ENCODE results near the gene PALM2AKAP2.

DNA sequence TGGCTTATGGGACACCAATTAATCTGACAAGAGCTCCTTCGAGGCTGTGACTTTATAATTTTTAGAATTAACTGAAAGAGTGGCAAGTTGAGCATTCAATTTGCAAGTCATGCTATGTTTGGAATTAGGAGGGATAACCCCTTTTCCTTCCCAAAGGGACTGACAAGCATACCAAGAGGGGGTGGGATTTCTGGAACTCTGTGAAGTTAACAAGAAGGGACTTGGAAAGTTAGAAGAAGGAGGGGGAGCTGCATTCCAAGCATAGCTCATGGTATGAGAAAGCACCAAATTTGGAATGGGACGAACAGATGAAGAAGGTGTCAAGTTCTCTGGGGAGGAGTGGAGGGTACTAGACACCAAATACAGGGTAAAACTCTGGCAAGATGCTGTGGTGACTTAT lies 8.9 kb upstream of the PALM2AKAP2 start:
- TF ChIP-seq, protein P1, sequence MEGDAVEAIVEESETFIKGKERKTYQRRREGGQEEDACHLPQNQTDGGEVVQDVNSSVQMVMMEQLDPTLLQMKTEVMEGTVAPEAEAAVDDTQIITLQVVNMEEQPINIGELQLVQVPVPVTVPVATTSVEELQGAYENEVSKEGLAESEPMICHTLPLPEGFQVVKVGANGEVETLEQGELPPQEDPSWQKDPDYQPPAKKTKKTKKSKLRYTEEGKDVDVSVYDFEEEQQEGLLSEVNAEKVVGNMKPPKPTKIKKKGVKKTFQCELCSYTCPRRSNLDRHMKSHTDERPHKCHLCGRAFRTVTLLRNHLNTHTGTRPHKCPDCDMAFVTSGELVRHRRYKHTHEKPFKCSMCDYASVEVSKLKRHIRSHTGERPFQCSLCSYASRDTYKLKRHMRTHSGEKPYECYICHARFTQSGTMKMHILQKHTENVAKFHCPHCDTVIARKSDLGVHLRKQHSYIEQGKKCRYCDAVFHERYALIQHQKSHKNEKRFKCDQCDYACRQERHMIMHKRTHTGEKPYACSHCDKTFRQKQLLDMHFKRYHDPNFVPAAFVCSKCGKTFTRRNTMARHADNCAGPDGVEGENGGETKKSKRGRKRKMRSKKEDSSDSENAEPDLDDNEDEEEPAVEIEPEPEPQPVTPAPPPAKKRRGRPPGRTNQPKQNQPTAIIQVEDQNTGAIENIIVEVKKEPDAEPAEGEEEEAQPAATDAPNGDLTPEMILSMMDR (IDR thresholded peaks at IDR 0.05): no peak
- TF ChIP-seq EP300 (IDR thresholded peaks at IDR 0.05) (no peak), POLR2A (IDR thresholded peaks at IDR 0.05; ENCODE audit: low read length) (no peak)
